Colonic mucosa (tissue), 4 donors: ENCODE results near the gene UBAC2. TPM values are rescaled to one million over a fixed set of nuclear protein-coding genes. Genes with fewer than 3 reads are reported as not detected.
"Not testable (repeated sequence)": the region's sequence is repeated elsewhere in the genome, so short reads cannot be mapped to it uniquely, and the experiment has no call there.

ENCODE experiments used
- DNase-seq: peaks from one replicate; pipeline ENCODE4 v3.0.0-alpha.2; 2020
- H3K27ac ChIP-seq: fragments of 200-600 bp; one replicate; pipeline ENCODE4 v1.8.0; 2021
- H3K27me3 ChIP-seq: fragments of 200-600 bp; one replicate; pipeline ENCODE4 v1.8.0; 2021
- H3K36me3 ChIP-seq: fragments of 200-600 bp; one replicate; pipeline ENCODE4 v1.8.0; 2021
- H3K4me1 ChIP-seq: fragments of 200-600 bp; one replicate; pipeline ENCODE4 v1.8.0; 2021; ENCODE audit warnings: mild to moderate bottlenecking
- H3K4me3 ChIP-seq: fragments of 200-600 bp; one replicate; pipeline ENCODE4 v1.8.0; 2021
- H3K9ac ChIP-seq, 2 donors: one replicate each; pipeline ENCODE4 v1.7.0; 2013; ENCODE audit warnings: control low read depth in 2 of 2, low read depth in 2 of 2, low read length in 2 of 2
- H3K9me3 ChIP-seq: fragments of 200-600 bp; one replicate; pipeline ENCODE4 v1.8.0; 2021
- intact Hi-C: fragments of 100-400 bp; cut with DNase I; formaldehyde crosslinking; loops from one replicate; pipeline ENCODE4 v1.14.1; 2022
- total RNA-seq, 2 donors: library from RNA; stranded (reverse); fragmentation: NEBNext Ultra II Directional in 1 of 2; extraction: Animal tissue kit (Norgen Biotek cat#: 25700) in 1 of 2; gene quantifications; one replicate each; pipeline ENCODE4 v1.2.1, GENCODE V29; 2021
- TF ChIP-seq, protein P1 (sequence below): fragments of 200-600 bp; IDR thresholded peaks from one replicate; pipeline ENCODE4 v1.8.0; 2022; ENCODE audit warnings: antibody characterized with exemption, mild to moderate bottlenecking
- donor health status: healthy.
- donor health status: DM: no; HTN: no; CAD: no.
- donor health status: DM: no; HTN: no; CAD: no.

Gene UBAC2
- total RNA-seq, 2 donors from 2014 or later = 67.6 to 88.4 TPM

DNA sequence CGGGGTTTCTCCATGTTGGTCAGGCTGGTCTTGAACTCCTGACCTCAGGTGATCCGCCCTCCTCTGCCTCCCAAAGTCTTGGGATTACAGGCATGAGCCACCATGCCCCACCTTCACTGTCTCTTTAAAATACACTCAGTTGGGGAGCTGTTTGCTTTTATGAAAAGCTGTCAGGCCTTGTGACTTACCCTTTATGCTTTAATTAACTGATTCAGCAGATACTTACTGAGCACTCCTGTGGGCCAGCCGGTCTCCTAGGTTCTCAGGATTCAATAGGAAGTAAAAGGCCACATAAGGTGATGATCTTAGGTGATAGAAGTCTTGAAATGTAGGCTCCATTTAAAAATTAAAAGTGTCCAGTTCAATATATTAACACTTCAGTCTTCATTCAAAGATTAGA lies 7.5 kb downstream of the UBAC2 start:
- intact Hi-C loops = loop anchor here (10.0 kb wide), 1 partner anchor 123 kb away; no protein-coding TSS in a partner anchor
- no peaks in the 10 kb centered on the region for H3K4me1 ChIP-seq
- H3K4me3 ChIP-seq = no peak overlapping the region
- no peaks in the 10 kb centered on the region for H3K27me3 ChIP-seq
- TF ChIP-seq, protein P1, sequence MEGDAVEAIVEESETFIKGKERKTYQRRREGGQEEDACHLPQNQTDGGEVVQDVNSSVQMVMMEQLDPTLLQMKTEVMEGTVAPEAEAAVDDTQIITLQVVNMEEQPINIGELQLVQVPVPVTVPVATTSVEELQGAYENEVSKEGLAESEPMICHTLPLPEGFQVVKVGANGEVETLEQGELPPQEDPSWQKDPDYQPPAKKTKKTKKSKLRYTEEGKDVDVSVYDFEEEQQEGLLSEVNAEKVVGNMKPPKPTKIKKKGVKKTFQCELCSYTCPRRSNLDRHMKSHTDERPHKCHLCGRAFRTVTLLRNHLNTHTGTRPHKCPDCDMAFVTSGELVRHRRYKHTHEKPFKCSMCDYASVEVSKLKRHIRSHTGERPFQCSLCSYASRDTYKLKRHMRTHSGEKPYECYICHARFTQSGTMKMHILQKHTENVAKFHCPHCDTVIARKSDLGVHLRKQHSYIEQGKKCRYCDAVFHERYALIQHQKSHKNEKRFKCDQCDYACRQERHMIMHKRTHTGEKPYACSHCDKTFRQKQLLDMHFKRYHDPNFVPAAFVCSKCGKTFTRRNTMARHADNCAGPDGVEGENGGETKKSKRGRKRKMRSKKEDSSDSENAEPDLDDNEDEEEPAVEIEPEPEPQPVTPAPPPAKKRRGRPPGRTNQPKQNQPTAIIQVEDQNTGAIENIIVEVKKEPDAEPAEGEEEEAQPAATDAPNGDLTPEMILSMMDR = no peak
- DNase-seq = peak; percentile 8
- H3K9me3 ChIP-seq = no peaks in the 10 kb centered on the region
- no peak overlapping the region for H3K9ac ChIP-seq
- H3K36me3 ChIP-seq = no peaks in the 10 kb centered on the region
- H3K27ac ChIP-seq = no peak overlapping the region

DNA sequence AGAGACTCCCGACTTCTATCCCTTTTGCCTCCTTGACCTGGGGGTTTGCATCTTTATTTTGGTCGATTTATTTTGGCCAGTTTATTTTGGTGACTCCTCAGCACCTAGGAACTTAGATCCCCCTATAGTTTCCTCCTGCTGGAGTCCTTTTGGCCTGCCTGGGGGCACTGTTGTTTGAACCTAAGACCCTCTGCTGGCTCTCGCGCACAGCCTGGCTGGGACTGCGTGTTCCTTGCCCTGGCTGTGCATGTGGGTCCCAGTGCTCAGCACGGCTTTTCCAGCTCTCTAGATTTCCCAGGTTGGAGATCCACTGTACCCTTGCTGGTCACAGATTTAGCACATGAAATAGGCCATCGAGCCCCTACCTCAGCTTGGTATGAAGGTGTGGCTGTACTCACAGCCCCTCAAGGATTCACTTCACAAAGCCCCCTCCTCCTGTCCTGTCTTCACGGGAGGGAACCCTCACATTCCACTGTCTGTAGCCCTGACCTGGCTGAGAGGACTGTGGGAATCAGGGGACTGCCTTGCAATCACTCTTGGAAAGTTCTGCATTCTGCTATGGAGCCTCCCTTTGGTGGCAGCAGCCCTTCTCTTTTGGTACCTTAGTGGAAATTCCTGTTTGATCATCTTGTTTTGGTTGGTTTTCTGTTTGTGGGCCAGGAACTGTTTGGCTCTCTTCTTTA lies 8.3 kb downstream of the UBAC2 start:
- DNase-seq = no peak
- Histone ChIP-seq H3K9ac (no peak overlapping the region), H3K27ac (no peak overlapping the region), H3K36me3 (no peaks in the 10 kb centered on the region), H3K27me3 (no peaks in the 10 kb centered on the region), H3K4me1 (no peaks in the 10 kb centered on the region), H3K9me3 (no peaks in the 10 kb centered on the region), H3K4me3 (no peak overlapping the region)
- TF ChIP-seq, protein P1 = no peak
- intact Hi-C loops = loop anchor here (10.0 kb wide), 1 partner anchor 124 kb away; no protein-coding TSS in a partner anchor

DNA sequence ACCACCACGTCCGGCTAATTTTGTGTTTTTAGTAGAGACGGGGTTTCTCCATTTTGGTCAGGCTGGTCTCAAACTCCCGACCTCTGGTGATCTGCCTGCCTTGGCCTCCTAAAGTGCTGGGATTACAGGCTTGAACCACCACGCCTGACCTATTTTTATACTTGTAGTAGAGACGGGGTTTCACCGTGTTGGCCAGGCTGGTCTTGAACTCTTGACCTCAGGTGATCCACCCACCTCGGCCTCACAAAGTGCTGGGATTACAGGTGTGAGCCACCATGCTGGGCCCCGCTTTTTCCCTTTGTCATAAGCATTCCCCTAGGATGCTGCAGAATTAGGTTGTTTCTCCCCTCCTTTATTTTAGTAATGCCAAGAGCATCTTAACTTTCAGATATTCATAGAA lies 10.0 kb downstream of the UBAC2 start:
- H3K4me1 ChIP-seq, H3K27ac ChIP-seq, H3K4me3 ChIP-seq, H3K9me3 ChIP-seq, intact Hi-C loops, H3K36me3 ChIP-seq, H3K9ac ChIP-seq, DNase-seq, H3K27me3 ChIP-seq: not testable (repeated sequence)

DNA sequence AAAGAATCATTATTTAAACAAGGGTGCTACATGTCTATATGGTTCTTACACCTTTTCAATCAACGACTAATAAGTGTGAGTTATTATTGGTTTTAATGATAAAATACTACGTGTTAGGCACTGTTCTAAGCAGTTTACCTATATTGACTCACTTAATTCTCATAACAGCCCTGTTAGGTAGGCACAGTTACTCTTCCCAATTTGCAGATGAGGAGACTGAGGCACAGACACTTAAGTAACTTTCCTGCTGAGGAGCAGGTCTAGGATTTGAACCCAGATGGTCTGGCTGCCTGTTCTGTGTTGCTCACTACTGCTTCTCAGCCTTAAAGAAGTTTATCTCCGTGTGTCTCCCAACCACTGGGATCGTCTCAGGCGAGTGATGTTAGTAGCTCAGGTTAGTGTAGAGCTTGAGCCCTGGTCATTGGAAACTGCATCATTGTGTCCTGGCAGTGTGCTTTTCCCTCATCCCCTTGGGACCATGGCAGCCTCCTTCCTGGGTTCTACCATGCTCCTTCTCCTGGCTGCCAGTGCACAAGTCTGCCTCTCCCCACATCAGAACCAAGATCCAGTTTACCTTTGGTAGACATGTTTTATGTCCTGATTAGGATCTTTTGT lies 10.9 kb downstream of the UBAC2 start:
- Histone ChIP-seq H3K36me3 (no peaks in the 10 kb centered on the region), H3K9me3 (no peaks in the 10 kb centered on the region), H3K4me3 (no peak overlapping the region), H3K9ac (no peak overlapping the region), H3K4me1 (no peaks in the 10 kb centered on the region), H3K27ac (no peak overlapping the region), H3K27me3 (no peaks in the 10 kb centered on the region)
- TF ChIP-seq, protein P1 = no peak
- intact Hi-C loops = no loop called here
- no peak for DNase-seq

DNA sequence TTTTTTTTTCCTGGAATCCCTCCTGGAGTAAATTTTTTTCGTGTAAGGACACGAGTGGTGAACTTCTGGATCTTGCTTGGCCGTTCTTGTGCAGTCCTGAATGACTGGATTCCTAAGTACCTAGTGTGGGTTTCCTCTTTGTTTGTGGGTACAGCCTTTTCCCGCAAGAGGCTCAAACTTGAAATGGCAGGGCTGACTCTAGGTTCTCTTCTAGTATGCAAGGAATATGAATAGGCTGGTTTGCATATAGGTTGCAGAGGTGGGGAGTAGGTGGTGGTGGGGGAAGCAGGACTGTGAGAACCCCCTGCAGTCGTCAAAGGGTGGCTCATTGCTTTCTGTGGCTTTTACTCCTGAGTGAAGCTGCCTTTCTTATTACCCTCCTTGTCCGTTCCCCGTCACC lies 13.6 kb downstream of the UBAC2 start:
- TF ChIP-seq, protein P1 = no peak
- no peak overlapping the region for H3K4me3 ChIP-seq
- H3K9me3 ChIP-seq = no peaks in the 10 kb centered on the region
- H3K36me3 ChIP-seq = no peaks in the 10 kb centered on the region
- no peaks in the 10 kb centered on the region for H3K27me3 ChIP-seq
- H3K4me1 ChIP-seq = no peaks in the 10 kb centered on the region
- H3K27ac ChIP-seq = no peak overlapping the region
- no peak overlapping the region for H3K9ac ChIP-seq
- intact Hi-C loops = no loop called here
- no peak for DNase-seq

DNA sequence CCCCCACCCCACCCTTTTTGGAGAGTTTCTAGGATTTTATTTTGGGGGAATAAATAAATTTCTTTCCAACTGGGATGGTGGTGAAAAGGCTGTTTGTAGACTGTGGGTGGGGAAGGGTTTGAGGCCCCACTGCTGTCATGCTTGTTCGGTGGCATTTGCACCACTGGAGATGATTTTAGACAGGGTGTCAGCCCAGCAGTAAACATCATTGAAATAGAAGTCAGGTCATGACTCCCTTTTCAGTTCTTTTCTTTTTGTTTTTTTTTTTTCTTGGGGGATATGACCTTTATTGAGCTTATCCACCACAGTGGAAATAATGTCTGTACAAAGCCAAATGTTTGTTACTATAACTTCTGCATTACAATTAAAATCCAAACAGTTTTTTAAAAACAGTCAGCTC lies 14.1 kb downstream of the UBAC2 start:
- no peaks in the 10 kb centered on the region for H3K4me1 ChIP-seq
- no peaks in the 10 kb centered on the region for H3K9me3 ChIP-seq
- no peak overlapping the region for H3K27ac ChIP-seq
- H3K9ac ChIP-seq = no peak overlapping the region
- intact Hi-C loops = no loop called here
- TF ChIP-seq, protein P1 = no peak
- H3K27me3 ChIP-seq = no peaks in the 10 kb centered on the region
- H3K36me3 ChIP-seq = no peaks in the 10 kb centered on the region
- no peak for DNase-seq
- no peak overlapping the region for H3K4me3 ChIP-seq
